RWPE1 (cell line): ENCODE measurements around the gene CLN6.
"Not testable (repeated sequence)": the region's sequence is repeated elsewhere in the genome, so short reads cannot be mapped to it uniquely, and the experiment has no call there.

Source experiments
- CTCF ChIA-PET: fragments of 350-600 bp; sonication (Branson Sonifier 250); formaldehyde crosslinking; extraction: SDS; loops from one replicate; lab custom pipeline; 2021; lab: Yijun Ruan, JAX
- POLR2A ChIA-PET: fragments of 400-600 bp; formaldehyde crosslinking; extraction: SDS; loops from one replicate; lab custom pipeline; 2020; ENCODE audit warnings: antibody characterized with exemption; ENCODE audit not compliant: low non-redundant PET; lab: Yijun Ruan, JAX
- DNase-seq: peaks from one replicate; pipeline ENCODE4 v3.0.0; 2012; ENCODE audit warnings: low spot score
- H3K27ac ChIP-seq: fragments of 450-650 bp; 2 replicates; pipeline ENCODE4 v1.5.1; 2017
- TF ChIP-seq, protein P1 (sequence below): fragments of 450-650 bp; conservative IDR thresholded peaks from 2 replicates; pipeline ENCODE4 v1.5.1; 2017; ENCODE audit warnings: low read depth, mild to moderate bottlenecking

The CLN6 gene

GRCh38 chr15:68220489-68220888 lies 9.0 kb downstream of the CLN6 start:
- CTCF ChIA-PET = interaction anchor here (1.2 kb wide), 1 partner anchor 33 kb away, joined by 4 read pairs; no protein-coding TSS in a partner anchor
- TF ChIP-seq, protein P1, sequence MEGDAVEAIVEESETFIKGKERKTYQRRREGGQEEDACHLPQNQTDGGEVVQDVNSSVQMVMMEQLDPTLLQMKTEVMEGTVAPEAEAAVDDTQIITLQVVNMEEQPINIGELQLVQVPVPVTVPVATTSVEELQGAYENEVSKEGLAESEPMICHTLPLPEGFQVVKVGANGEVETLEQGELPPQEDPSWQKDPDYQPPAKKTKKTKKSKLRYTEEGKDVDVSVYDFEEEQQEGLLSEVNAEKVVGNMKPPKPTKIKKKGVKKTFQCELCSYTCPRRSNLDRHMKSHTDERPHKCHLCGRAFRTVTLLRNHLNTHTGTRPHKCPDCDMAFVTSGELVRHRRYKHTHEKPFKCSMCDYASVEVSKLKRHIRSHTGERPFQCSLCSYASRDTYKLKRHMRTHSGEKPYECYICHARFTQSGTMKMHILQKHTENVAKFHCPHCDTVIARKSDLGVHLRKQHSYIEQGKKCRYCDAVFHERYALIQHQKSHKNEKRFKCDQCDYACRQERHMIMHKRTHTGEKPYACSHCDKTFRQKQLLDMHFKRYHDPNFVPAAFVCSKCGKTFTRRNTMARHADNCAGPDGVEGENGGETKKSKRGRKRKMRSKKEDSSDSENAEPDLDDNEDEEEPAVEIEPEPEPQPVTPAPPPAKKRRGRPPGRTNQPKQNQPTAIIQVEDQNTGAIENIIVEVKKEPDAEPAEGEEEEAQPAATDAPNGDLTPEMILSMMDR = no peak
- no peak for DNase-seq
- H3K27ac ChIP-seq = no peak overlapping the region
- POLR2A ChIA-PET = no interaction called here

GRCh38 chr15:68218847-68219798 lies 10.4 kb downstream of the CLN6 start:
- DNase-seq = no peak
- CTCF ChIA-PET = interaction anchor here (1.2 kb wide), 1 partner anchor 9 kb away, joined by 3 read pairs; no protein-coding TSS in a partner anchor
- H3K27ac ChIP-seq = 0 out of 2 replicates have a peak overlapping the region, but pooled peaks have one; percentile 0
- TF ChIP-seq, protein P1 = no peak
- POLR2A ChIA-PET = no interaction called here

DNA sequence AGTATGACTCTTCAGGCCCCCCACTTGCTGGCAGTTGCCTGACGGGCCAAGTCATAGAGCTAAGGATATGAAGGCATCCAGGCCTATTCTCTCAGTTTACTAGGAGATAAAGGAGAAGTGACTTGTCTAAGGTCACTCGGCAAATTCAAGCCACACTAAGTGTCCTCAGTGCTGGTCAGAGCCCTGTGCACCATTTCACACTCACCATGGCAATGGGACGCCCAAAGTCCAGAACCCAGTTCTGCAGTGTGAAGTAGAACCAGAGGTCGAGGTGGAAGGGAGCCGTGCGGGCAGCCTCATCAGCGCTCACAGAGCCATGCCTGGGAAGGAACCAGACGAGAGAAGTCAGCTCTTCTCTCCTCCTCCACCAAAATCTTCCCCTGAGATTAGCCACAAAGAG lies 11.2 kb downstream of the CLN6 start:
- CTCF ChIA-PET = interaction anchor here (1.2 kb wide), 1 partner anchor 8 kb away, joined by 3 read pairs; no protein-coding TSS in a partner anchor
- H3K27ac ChIP-seq = no peak overlapping the region
- TF ChIP-seq, protein P1 = no peak
- POLR2A ChIA-PET = no interaction called here
- DNase-seq = no peak

- CTCF ChIA-PET = no interaction called here
- POLR2A ChIA-PET = no interaction called here
- TF ChIP-seq, protein P1 = no peak
- DNase-seq = no peak
- no peak overlapping the region for H3K27ac ChIP-seq
Observed at GRCh38 chr15:68217341-68217740, 12.2 kb downstream of the CLN6 start.

GRCh38 chr15:68214838-68215254 lies 14.7 kb downstream of the CLN6 start:
- DNase-seq = no peak
- TF ChIP-seq, protein P1 = no peak
- peak overlapping the region; percentile 23; the same call in 1 of the 2 replicates for H3K27ac ChIP-seq
- POLR2A ChIA-PET = no interaction called here
- CTCF ChIA-PET = no interaction called here

GRCh38 chr15:68213991-68214837 lies 15.3 kb downstream of the CLN6 start:
- no peak for DNase-seq
- TF ChIP-seq, protein P1 = no peak
- H3K27ac ChIP-seq = peak overlapping the region; percentile 23
- ChIA-PET POLR2A (no interaction called here), CTCF (no interaction called here)

DNA sequence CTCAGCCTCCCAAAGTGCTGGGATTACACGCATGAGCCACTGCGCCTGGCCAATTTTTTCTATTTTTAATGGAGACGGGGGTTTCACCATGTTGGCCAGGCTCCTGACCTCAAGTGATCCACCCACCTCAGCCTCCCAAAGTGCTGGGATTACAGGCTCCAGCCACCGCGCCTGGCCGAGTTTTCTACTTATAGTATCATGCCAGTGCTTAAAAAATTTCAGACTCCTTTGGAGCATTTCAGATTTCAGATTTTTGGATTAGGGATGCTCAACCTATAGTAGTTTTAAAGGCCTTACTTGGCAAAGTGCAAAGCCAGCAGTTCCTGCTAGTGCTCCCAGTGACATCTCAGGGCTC lies 16.1 kb downstream of the CLN6 start:
- H3K27ac ChIP-seq = peak overlapping the region; percentile 23
- CTCF ChIA-PET, DNase-seq, POLR2A ChIA-PET: not testable (repeated sequence)
